GM21526 (cell line): Measurements from ENCODE around the gene ANKRD55.
A peak's percentile ranks its signal among the peaks of the same experiment; 100 is the strongest.
"Not testable (repeated sequence)": the region's sequence is repeated elsewhere in the genome, so short reads cannot be mapped to it uniquely, and the experiment has no call there.

Experiments
- ATAC-seq: cut with Tn5 transposase; IDR thresholded peaks from one replicate; pipeline ENCODE4 v1.9.1; 2021; ENCODE audit warnings: moderate library complexity; ENCODE audit not compliant: unreplicated experiment, low FRiP score

Gene ANKRD55

GRCh38 chr5:56147659-56148230 is 85.4 kb downstream of the ANKRD55 start:
- no peak for ATAC-seq

GRCh38 chr5:56147106-56147505 is 86.0 kb downstream of the ANKRD55 start:
- no peak for ATAC-seq

GRCh38 chr5:56146674-56147073 is 86.5 kb downstream of the ANKRD55 start:
- no peak for ATAC-seq

- no peak for ATAC-seq
These were observed 87.6 kb downstream of the ANKRD55 start for GRCh38 chr5:56145511-56145910.

GRCh38 chr5:56145106-56145505 is 88.0 kb downstream of the ANKRD55 start:
- no peak for ATAC-seq

- ATAC-seq = no peak
These were observed 88.9 kb downstream of the ANKRD55 start for GRCh38 chr5:56144211-56144610.

GRCh38 chr5:56143373-56143714 is 89.8 kb downstream of the ANKRD55 start:
- ATAC-seq = no peak

- peak; percentile 82 for ATAC-seq
These were observed 90.3 kb downstream of the ANKRD55 start for GRCh38 chr5:56142614-56143372.

GRCh38 chr5:56142233-56142613 is 90.9 kb downstream of the ANKRD55 start:
- ATAC-seq = no peak

GRCh38 chr5:56140073-56140472 is 93.1 kb downstream of the ANKRD55 start:
- ATAC-seq = no peak

- ATAC-seq = no peak
These were observed 102.5 kb downstream of the ANKRD55 start for GRCh38 chr5:56130664-56131063.

GRCh38 chr5:56129288-56129687 is 103.8 kb downstream of the ANKRD55 start:
- no peak for ATAC-seq

- no peak for ATAC-seq
These were observed 105.0 kb downstream of the ANKRD55 start for GRCh38 chr5:56128113-56128512.

GRCh38 chr5:56126487-56127179 is 106.5 kb downstream of the ANKRD55 start:
- no peak for ATAC-seq

- no peak for ATAC-seq
These were observed 109.4 kb downstream of the ANKRD55 start for GRCh38 chr5:56123531-56124243.

- not testable (repeated sequence) for ATAC-seq
These were observed 110.7 kb downstream of the ANKRD55 start for GRCh38 chr5:56122360-56122985.

- ATAC-seq = no peak
These were observed 114.1 kb downstream of the ANKRD55 start for GRCh38 chr5:56119050-56119449.

GRCh38 chr5:56116599-56117141 is 116.5 kb downstream of the ANKRD55 start:
- no peak for ATAC-seq

GRCh38 chr5:56115589-56115988 is 117.5 kb downstream of the ANKRD55 start:
- no peak for ATAC-seq

- ATAC-seq = no peak
These were observed 120.5 kb downstream of the ANKRD55 start for GRCh38 chr5:56112526-56113121.
